HG03175 (cell line): Measurements from ENCODE around the gene DHFR2.

Experiments used
- ATAC-seq: cut with Tn5 transposase; IDR thresholded peaks from one replicate; pipeline ENCODE4 v1.9.1; 2021; ENCODE audit warnings: mild to moderate bottlenecking, moderate library complexity; ENCODE audit not compliant: unreplicated experiment

Gene DHFR2

DNA sequence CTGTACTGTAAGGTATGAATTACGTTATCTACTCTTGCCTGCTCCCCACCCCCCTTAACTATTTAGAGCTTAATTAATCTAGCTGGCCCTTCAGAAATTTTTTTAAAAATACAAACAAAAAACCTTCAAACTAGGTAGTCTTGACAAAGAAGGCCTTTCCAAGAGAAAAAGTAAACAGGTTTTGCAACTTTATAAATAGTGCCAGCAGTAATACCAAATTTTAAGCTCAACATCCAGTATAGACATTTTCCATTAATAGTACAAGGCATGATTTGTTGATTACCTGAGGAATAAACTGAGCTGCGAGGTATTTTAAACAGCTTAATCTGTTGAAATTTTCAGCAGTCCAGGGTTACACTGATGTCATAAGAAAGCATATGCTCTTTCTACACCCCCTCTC, 54.5 kb downstream of the DHFR2 start:
- no peak for ATAC-seq
